Keratinocyte (primary cell): Measurements from ENCODE around the gene AGTRAP.

Experiments used
- EZH2 ChIP-seq: IDR thresholded peaks from one replicate; pipeline ENCODE4 v1.6.1; 2012; ENCODE audit warnings: inconsistent platforms, mild to moderate bottlenecking, low read length, moderate library complexity
- TF ChIP-seq, protein P1 (sequence below), 3 experiments: IDR thresholded peaks in 1 of 3; conservative IDR thresholded peaks in 1 of 3; optimal IDR thresholded peaks in 1 of 3; 2 replicates in 2 of 3; 3 replicates in 1 of 3; pipeline versions ENCODE3 to v1.5.1; 2011; ENCODE audit warnings: low read length in 3 of 3, mild to moderate bottlenecking in 3 of 3, moderate library complexity in 2 of 3, control low read depth in 1 of 3, inconsistent platforms in 1 of 3; ENCODE audit not compliant: insufficient read depth in 2 of 3; ENCODE audit errors: extremely low read depth in 1 of 3

DNA sequence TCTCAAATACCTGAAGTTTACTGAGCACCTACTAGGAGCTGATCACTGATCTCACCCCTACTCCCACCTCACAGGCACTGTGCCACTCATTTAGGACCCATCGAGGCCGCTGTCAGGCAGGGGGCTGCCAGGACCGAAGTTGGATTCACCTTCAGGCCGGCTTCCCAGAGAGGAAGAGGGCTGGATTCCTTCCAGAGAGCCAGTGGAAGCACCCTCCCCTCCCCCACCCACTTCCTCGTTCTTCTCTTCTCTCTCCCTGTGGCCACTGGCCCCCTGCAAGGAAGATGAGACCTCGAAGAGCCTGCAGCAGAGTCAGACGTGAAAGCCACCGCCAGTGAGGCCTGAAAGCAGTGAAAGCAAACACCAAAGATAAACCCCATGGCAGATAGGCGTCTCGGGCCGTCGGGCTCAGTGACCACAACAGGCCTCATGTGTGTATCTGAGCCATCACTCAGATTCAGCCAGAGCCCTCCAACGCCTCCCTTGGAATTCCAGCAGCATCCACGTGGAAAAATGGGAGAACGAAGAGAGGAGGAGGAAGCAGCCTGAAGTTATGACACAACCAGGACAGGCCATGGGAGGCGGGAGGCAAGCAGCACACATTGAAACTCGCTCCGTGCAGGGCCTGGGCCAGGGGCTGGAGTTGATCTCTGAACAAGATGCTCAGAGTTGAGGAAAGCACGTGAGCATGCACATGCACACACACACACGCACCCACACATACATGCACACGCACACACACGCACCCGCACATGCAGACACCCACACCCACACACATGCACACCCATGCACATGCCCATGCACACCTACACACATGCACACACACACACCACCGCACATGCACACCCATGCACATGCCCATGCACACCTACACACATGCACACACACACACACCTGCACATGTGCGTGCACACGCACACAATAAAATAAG, 6.2 kb upstream of the AGTRAP start:
- TF ChIP-seq, protein P1, sequence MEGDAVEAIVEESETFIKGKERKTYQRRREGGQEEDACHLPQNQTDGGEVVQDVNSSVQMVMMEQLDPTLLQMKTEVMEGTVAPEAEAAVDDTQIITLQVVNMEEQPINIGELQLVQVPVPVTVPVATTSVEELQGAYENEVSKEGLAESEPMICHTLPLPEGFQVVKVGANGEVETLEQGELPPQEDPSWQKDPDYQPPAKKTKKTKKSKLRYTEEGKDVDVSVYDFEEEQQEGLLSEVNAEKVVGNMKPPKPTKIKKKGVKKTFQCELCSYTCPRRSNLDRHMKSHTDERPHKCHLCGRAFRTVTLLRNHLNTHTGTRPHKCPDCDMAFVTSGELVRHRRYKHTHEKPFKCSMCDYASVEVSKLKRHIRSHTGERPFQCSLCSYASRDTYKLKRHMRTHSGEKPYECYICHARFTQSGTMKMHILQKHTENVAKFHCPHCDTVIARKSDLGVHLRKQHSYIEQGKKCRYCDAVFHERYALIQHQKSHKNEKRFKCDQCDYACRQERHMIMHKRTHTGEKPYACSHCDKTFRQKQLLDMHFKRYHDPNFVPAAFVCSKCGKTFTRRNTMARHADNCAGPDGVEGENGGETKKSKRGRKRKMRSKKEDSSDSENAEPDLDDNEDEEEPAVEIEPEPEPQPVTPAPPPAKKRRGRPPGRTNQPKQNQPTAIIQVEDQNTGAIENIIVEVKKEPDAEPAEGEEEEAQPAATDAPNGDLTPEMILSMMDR (optimal IDR thresholded peaks at IDR 0.05 in 1 of 3, IDR thresholded peaks at IDR 0.05 in 1 of 3, conservative IDR thresholded peaks at IDR 0.05 in 1 of 3; ENCODE audit: extremely low read depth in 1 of 3, insufficient read depth in 2 of 3, low read length in 3 of 3): no peak
- TF ChIP-seq EZH2: no peak
